OCI-LY1 (cell line): Measurements from ENCODE around the gene NEGR1.

Experiments used
- H2AFZ ChIP-seq: fragments of 200-600 bp; sonication (generic), shearing (Covaris generic); 2 replicates; pipeline ENCODE4 v1.6.0; 2014; ENCODE audit warnings: antibody characterized with exemption, mild to moderate bottlenecking, low read length
- H3F3A ChIP-seq: fragments of 200-600 bp; sonication (generic), shearing (Covaris generic); 2 replicates; pipeline ENCODE4 v1.6.0; 2014; ENCODE audit warnings: mild to moderate bottlenecking, antibody characterized with exemption, low read length, moderate library complexity; ENCODE audit not compliant: insufficient read depth
- H3K27ac ChIP-seq: fragments of 200-600 bp; sonication (generic); 2 replicates; pipeline ENCODE4 v1.5.1; 2014; ENCODE audit warnings: low read length, mixed run types, mild to moderate bottlenecking, low read depth; ENCODE audit not compliant: poor library complexity, severe bottlenecking
- H3K27me3 ChIP-seq: fragments of 200-600 bp; sonication (generic); 2 replicates; pipeline ENCODE4 v1.6.0; 2014; ENCODE audit warnings: antibody characterized with exemption, mild to moderate bottlenecking, low read length, moderate library complexity; ENCODE audit not compliant: insufficient read depth
- H3K36me3 ChIP-seq: fragments of 200-600 bp; sonication (generic); 2 replicates; pipeline ENCODE4 v1.6.1; 2014; ENCODE audit warnings: mild to moderate bottlenecking, antibody characterized with exemption, low read length, moderate library complexity, mixed read lengths; ENCODE audit not compliant: insufficient read depth
- H3K4me1 ChIP-seq: fragments of 200-600 bp; sonication (generic); 2 replicates; pipeline ENCODE4 v1.5.1; 2014; ENCODE audit warnings: mild to moderate bottlenecking, low read length, moderate library complexity; ENCODE audit not compliant: insufficient read depth, severe bottlenecking
- H3K4me2 ChIP-seq: fragments of 200-600 bp; sonication (generic), shearing (Covaris generic); 2 replicates; pipeline ENCODE4 v1.6.1; 2014; ENCODE audit warnings: low read length
- H3K4me3 ChIP-seq: fragments of 200-600 bp; sonication (generic); 2 replicates; pipeline ENCODE4 v1.5.1; 2014; ENCODE audit warnings: low read length, low read depth, mild to moderate bottlenecking, mixed read lengths; ENCODE audit not compliant: poor library complexity, severe bottlenecking
- H3K79me2 ChIP-seq: fragments of 200-600 bp; shearing (Covaris generic); 2 replicates; pipeline ENCODE4 v1.6.1; 2016; ENCODE audit warnings: mixed run types, low read length, mixed read lengths; ENCODE audit not compliant: insufficient read depth
- H3K9ac ChIP-seq: fragments of 200-600 bp; sonication (generic), shearing (Covaris generic); 2 replicates; pipeline ENCODE4 v1.6.1; 2014; ENCODE audit warnings: mild to moderate bottlenecking, low read length, mixed read lengths
- H3K9me2 ChIP-seq: fragments of 200-600 bp; sonication (generic), shearing (Covaris generic); 2 replicates; pipeline ENCODE4 v1.6.1; 2014; ENCODE audit warnings: low read depth, mild to moderate bottlenecking, low read length, mixed read lengths
- H3K9me3 ChIP-seq: fragments of 200-600 bp; shearing (Covaris generic); 2 replicates; pipeline ENCODE4 v1.6.1; 2014; ENCODE audit warnings: low read length, mixed read lengths
- H4K20me1 ChIP-seq: fragments of 200-600 bp; sonication (generic), shearing (Covaris generic); 2 replicates; pipeline ENCODE4 v1.6.0; 2016; ENCODE audit warnings: mild to moderate bottlenecking, low read length; ENCODE audit not compliant: insufficient read depth
- EZH2 ChIP-seq: fragments of 200-600 bp; sonication (generic), shearing (Covaris generic); IDR thresholded peaks from 2 replicates; pipeline ENCODE4 v1.8.0; 2017; ENCODE audit warnings: borderline replicate concordance, mixed run types, mild to moderate bottlenecking, antibody characterized with exemption, low read length, moderate library complexity, mixed read lengths
- TF ChIP-seq, protein P1 (sequence below): fragments of 200-600 bp; sonication (generic), shearing (Covaris generic); IDR thresholded peaks from 2 replicates; pipeline ENCODE4 v1.5.1; 2017; ENCODE audit warnings: mild to moderate bottlenecking, antibody characterized with exemption, low read length, moderate library complexity, mixed read lengths

NEGR1 gene

DNA sequence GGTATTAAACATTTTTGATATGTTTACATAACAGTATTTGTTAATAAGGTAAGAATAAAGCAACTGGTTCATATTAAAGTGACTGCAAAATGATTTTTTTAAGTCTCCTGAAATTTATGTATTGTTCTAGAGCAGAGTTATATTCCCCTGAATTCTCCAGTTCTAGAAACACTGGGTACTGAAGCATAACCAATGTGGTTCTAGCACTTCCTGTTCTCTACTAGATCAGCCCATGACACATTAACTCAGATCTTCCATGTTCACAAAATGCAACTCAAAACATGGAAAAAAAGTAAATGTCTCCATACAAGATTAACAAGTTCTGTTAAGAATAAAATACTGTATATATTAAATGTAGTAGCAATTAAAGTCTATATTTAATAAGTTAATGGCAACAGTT, 3.9 kb downstream of the NEGR1 start:
- no peak for TF ChIP-seq EZH2
- TF ChIP-seq, protein P1, sequence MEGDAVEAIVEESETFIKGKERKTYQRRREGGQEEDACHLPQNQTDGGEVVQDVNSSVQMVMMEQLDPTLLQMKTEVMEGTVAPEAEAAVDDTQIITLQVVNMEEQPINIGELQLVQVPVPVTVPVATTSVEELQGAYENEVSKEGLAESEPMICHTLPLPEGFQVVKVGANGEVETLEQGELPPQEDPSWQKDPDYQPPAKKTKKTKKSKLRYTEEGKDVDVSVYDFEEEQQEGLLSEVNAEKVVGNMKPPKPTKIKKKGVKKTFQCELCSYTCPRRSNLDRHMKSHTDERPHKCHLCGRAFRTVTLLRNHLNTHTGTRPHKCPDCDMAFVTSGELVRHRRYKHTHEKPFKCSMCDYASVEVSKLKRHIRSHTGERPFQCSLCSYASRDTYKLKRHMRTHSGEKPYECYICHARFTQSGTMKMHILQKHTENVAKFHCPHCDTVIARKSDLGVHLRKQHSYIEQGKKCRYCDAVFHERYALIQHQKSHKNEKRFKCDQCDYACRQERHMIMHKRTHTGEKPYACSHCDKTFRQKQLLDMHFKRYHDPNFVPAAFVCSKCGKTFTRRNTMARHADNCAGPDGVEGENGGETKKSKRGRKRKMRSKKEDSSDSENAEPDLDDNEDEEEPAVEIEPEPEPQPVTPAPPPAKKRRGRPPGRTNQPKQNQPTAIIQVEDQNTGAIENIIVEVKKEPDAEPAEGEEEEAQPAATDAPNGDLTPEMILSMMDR: no peak
- H3K9me3 ChIP-seq: no peaks in the 10 kb centered on the region
- H3K4me1 ChIP-seq: no peaks in the 10 kb centered on the region
- no peak overlapping the region for H3K4me2 ChIP-seq
- H3K9ac ChIP-seq: no peak overlapping the region
- H3F3A ChIP-seq: no peaks in the 10 kb centered on the region
- no peaks in the 10 kb centered on the region for H4K20me1 ChIP-seq
- no peaks in the 10 kb centered on the region for H3K9me2 ChIP-seq
- H3K79me2 ChIP-seq: no peaks in the 10 kb centered on the region
- H3K36me3 ChIP-seq: no peaks in the 10 kb centered on the region
- no peak overlapping the region for H3K4me3 ChIP-seq
- H3K27me3 ChIP-seq: no peaks in the 10 kb centered on the region
- H3K27ac ChIP-seq: no peak overlapping the region
- H2AFZ ChIP-seq: no peak overlapping the region

DNA sequence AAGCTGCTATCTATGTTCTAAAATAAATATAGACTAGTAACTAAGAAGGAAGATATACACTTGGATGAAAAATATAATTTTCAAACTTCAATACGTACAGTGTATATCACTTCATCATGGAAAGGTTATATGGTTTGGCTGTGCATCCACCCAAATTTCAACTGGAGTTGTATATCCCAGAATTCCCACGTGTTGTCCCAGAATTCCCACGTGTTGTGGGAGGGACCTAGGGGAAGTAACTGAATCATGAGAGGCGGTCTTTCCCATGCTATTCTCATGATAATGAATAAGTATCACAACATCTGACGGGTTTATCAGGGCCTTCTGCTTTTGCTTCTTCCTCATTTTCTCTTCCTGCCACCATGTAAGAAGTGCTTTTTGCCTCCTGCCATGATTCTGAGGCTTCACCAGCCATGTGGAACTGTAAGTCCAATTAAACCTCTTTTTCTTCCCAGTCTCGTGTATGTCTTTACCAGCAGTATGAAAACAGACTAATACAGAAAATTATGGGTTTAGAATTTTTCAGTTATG, 10.7 kb downstream of the NEGR1 start:
- Histone ChIP-seq H4K20me1 (no peaks in the 10 kb centered on the region), H3K4me2 (no peak overlapping the region), H3K4me1 (no peaks in the 10 kb centered on the region), H3K79me2 (no peaks in the 10 kb centered on the region), H3K9ac (no peak overlapping the region), H3K27ac (no peak overlapping the region), H3K27me3 (no peaks in the 10 kb centered on the region), H3K4me3 (no peak overlapping the region), H3F3A (no peaks in the 10 kb centered on the region), H2AFZ (no peak overlapping the region), H3K9me3 (no peaks in the 10 kb centered on the region), H3K36me3 (no peaks in the 10 kb centered on the region), H3K9me2 (no peaks in the 10 kb centered on the region)
- no peak for TF ChIP-seq EZH2
- TF ChIP-seq, protein P1: no peak

DNA sequence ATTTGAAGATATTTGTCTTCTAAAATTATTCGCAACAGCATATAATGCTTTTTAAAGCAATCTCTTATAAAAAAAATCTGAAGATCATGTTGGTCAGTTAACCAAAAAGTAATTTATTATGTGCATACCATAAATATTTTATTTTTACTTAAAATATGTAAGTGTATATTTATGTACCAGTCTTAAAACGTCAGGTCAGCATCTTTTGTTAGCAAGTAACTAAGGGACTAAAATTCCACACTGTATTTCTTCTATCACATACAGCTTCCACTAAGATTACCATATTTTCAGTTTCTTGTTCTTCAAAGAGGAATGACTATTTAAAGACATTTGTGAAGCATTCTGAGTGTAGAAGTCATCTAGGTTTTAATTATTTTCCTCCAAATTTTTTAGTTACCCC, 19.6 kb downstream of the NEGR1 start:
- Histone ChIP-seq H3F3A (no peaks in the 10 kb centered on the region), H3K27ac (no peak overlapping the region), H3K9me3 (no peaks in the 10 kb centered on the region), H3K4me2 (no peak overlapping the region), H3K9me2 (no peaks in the 10 kb centered on the region), H3K79me2 (no peaks in the 10 kb centered on the region), H3K4me1 (no peaks in the 10 kb centered on the region), H4K20me1 (no peaks in the 10 kb centered on the region), H3K9ac (no peak overlapping the region), H3K36me3 (no peaks in the 10 kb centered on the region), H2AFZ (no peak overlapping the region), H3K4me3 (no peak overlapping the region), H3K27me3 (no peaks in the 10 kb centered on the region)
- TF ChIP-seq EZH2: no peak
- TF ChIP-seq, protein P1: no peak
